ENCODE measurements around the gene BCR. TPM values are rescaled to one million over a fixed set of nuclear protein-coding genes. Genes with fewer than 3 reads are reported as not detected.

Gene BCR
- total and polyA plus RNA-seq, 2 donors (not counting 1 experiment from before 2014, with no cell fraction given) = 30.2 to 46.4 TPM

DNA sequence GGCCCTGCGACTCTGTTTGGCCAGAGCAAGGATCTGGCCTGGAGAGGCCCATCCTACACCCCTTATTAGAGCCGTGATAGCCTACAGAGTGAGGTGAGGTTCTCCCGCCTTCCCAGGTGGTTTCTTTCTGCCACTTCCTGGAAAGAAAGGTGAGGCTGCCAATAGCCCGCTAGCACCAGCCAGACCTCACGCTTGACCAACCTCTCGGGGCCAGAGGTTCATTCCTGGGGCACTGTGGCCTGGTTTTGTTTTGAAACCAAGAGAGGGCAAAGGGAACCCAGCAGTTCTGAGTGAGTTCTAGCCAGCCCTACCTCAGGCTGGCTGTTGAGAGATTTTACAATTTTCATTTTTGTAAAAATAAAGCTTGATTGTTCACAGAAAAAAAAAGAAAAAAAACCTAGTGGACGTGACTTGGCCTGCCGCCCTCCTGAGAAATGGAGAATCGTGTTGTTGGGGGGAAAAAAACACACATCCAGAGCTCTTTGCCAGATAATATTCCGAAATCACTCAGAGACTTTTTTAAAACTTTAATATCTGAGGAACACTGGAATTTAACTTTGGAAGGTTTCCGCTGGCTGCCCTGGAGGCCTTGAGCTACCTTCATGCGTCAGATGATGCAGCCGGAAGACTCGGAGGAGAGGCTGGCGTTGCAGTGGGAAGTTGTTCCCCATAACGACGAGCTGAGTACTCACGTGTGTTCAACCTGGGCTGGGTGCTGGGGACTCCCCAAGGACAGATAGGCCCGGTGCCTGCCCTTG is 84.5 kb downstream of the BCR start:
- DNase-seq (no peak), ATAC-seq (ENCODE audit: low read depth) (no peak)
- Histone ChIP-seq H3K79me2 (ENCODE audit: control insufficient read depth, insufficient read depth, low read length) (no peaks in the 10 kb centered on the region), H3K27ac (ENCODE audit: low read length in 2 of 2) (peak overlapping the region; percentile 26 to 37), H3K9me3 (ENCODE audit: control extremely low read depth in 1 of 3, control insufficient read depth in 2 of 3, insufficient read depth in 1 of 3, low read length in 2 of 3) (no peaks in the 10 kb centered on the region), H3K4me3 (ENCODE audit: control extremely low read depth in 1 of 5, extremely low read depth in 1 of 5, insufficient read depth in 1 of 5, low read depth in 2 of 5, low read length in 4 of 5) (no peak overlapping the region), H3K9ac (ENCODE audit: low read length) (no peak overlapping the region), H3K4me2 (replicated peaks; ENCODE audit: low read depth, low read length, poor library complexity, severe bottlenecking) (no peak overlapping the region), H3K27me3 (replicated peaks in 1 of 4; ENCODE audit: control extremely low read depth in 1 of 4, control insufficient read depth in 3 of 4, insufficient read depth in 4 of 4, low read length in 3 of 4) (no peaks in the 10 kb centered on the region), H2AFZ (ENCODE audit: insufficient read depth, low read depth, low read length, poor library complexity, severe bottlenecking) (no peak overlapping the region), H3K36me3 (replicated peaks in 1 of 2; ENCODE audit: control extremely low read depth in 1 of 2, control insufficient read depth in 1 of 2, extremely low read depth in 1 of 2, insufficient read depth in 2 of 2, low read length in 1 of 2) (peaks cover 0 to 24% of the 10 kb centered on the region in 2 experiments), H4K20me1 (ENCODE audit: control insufficient read depth, insufficient read depth, low read length, poor library complexity, severe bottlenecking) (no peaks in the 10 kb centered on the region), H3K4me1 (ENCODE audit: control insufficient read depth in 2 of 2, insufficient read depth in 2 of 2, low read length in 2 of 2) (peaks cover 14 to 19% of the 10 kb centered on the region in 2 donors)
- ChIA-PET CTCF (interaction anchor here (3.3 to 10.8 kb wide), 2 partner anchors 17 to 85 kb away, joined by 10 to 86 read pairs; partner anchors contain the start of gene BCR), POLR2A (interaction anchor here (0.6 kb wide), 1 partner anchor 587 kb away, joined by 4 read pairs; no protein-coding TSS in a partner anchor)
- Mint-ChIP-seq H3K4me3 (no peak overlapping the region), H3K4me1 (peaks cover 20% of the 10 kb centered on the region), H3K27ac (peak overlapping the region; percentile 6), H3K9me3 (ENCODE audit: insufficient read depth) (no peaks in the 10 kb centered on the region), H3K27me3 (no peaks in the 10 kb centered on the region)
- no peak for TF ChIP-seq EZH2 (IDR thresholded peaks at IDR 0.05; ENCODE audit: borderline replicate concordance, insufficient read depth, low read depth, low read length, poor library complexity, severe bottlenecking)
- TF ChIP-seq, protein P1, sequence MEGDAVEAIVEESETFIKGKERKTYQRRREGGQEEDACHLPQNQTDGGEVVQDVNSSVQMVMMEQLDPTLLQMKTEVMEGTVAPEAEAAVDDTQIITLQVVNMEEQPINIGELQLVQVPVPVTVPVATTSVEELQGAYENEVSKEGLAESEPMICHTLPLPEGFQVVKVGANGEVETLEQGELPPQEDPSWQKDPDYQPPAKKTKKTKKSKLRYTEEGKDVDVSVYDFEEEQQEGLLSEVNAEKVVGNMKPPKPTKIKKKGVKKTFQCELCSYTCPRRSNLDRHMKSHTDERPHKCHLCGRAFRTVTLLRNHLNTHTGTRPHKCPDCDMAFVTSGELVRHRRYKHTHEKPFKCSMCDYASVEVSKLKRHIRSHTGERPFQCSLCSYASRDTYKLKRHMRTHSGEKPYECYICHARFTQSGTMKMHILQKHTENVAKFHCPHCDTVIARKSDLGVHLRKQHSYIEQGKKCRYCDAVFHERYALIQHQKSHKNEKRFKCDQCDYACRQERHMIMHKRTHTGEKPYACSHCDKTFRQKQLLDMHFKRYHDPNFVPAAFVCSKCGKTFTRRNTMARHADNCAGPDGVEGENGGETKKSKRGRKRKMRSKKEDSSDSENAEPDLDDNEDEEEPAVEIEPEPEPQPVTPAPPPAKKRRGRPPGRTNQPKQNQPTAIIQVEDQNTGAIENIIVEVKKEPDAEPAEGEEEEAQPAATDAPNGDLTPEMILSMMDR (IDR thresholded peaks at IDR 0.05) = no peak
- 93% methylated on average over 15 of the region's 19 CpGs for WGBS (ENCODE audit: insufficient coverage)
- intact Hi-C loops (cut with micrococcal nuclease) = no loop called here

DNA sequence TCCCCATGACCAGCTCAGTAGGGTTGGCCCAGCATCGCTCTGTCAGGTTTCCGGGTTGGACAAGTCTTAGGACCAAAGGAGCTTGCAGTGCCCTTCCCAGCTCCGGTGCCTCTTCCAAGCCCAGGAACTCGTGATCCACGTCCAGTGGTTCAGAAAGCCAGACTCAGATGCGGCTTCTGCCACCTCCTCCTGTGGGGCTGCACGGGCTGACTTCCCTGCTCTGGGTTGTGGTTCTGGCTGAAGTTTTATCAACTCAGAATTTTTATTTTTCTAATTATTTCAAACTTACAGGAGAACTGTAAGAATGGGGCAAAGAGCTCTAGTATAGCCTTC is 85.0 kb downstream of the BCR start:
- ATAC-seq (ENCODE audit: low read depth) = no peak
- Histone ChIP-seq H3K27me3 (replicated peaks in 1 of 4; ENCODE audit: control extremely low read depth in 1 of 4, control insufficient read depth in 3 of 4, insufficient read depth in 4 of 4, low read length in 3 of 4) (no peaks in the 10 kb centered on the region), H3K27ac (ENCODE audit: low read length in 2 of 2) (no peak overlapping the region), H3K9ac (ENCODE audit: low read length) (no peak overlapping the region), H3K4me1 (ENCODE audit: control insufficient read depth in 2 of 2, insufficient read depth in 2 of 2, low read length in 2 of 2) (peaks cover 19 to 25% of the 10 kb centered on the region in 2 donors), H3K4me3 (ENCODE audit: control extremely low read depth in 1 of 5, extremely low read depth in 1 of 5, insufficient read depth in 1 of 5, low read depth in 2 of 5, low read length in 4 of 5) (no peak overlapping the region), H3K79me2 (ENCODE audit: control insufficient read depth, insufficient read depth, low read length) (no peaks in the 10 kb centered on the region), H3K9me3 (ENCODE audit: control extremely low read depth in 1 of 3, control insufficient read depth in 2 of 3, insufficient read depth in 1 of 3, low read length in 2 of 3) (no peaks in the 10 kb centered on the region), H3K36me3 (replicated peaks in 1 of 2; ENCODE audit: control extremely low read depth in 1 of 2, control insufficient read depth in 1 of 2, extremely low read depth in 1 of 2, insufficient read depth in 2 of 2, low read length in 1 of 2) (peaks cover 0 to 24% of the 10 kb centered on the region in 2 experiments), H2AFZ (ENCODE audit: insufficient read depth, low read depth, low read length, poor library complexity, severe bottlenecking) (no peak overlapping the region), H3K4me2 (replicated peaks; ENCODE audit: low read depth, low read length, poor library complexity, severe bottlenecking) (no peak overlapping the region), H4K20me1 (ENCODE audit: control insufficient read depth, insufficient read depth, low read length, poor library complexity, severe bottlenecking) (no peaks in the 10 kb centered on the region)
- no peak for DNase-seq
- ChIA-PET CTCF (interaction anchor here (3.3 to 10.8 kb wide), 2 partner anchors 17 to 86 kb away, joined by 10 to 86 read pairs; partner anchors contain the start of gene BCR), POLR2A (no interaction called here)
- Mint-ChIP-seq H3K4me1 (peaks cover 25% of the 10 kb centered on the region), H3K4me3 (no peak overlapping the region), H3K27ac (no peak overlapping the region), H3K9me3 (ENCODE audit: insufficient read depth) (no peaks in the 10 kb centered on the region), H3K27me3 (no peaks in the 10 kb centered on the region)
- TF ChIP-seq EZH2 (IDR thresholded peaks at IDR 0.05; ENCODE audit: borderline replicate concordance, insufficient read depth, low read depth, low read length, poor library complexity, severe bottlenecking) = no peak
- TF ChIP-seq, protein P1 (IDR thresholded peaks at IDR 0.05) = no peak
- intact Hi-C loops (cut with micrococcal nuclease) = no loop called here
- 96% methylated on average over 5 of the region's 7 CpGs for WGBS (ENCODE audit: insufficient coverage)

All from B cell (primary cell).